Activated CD8-positive, alpha-beta T cell treated with anti-CD3 and anti-CD28 coated beads for 36 hours (primary cell): ENCODE measurements around the gene ZNF341. TPM values are rescaled to one million over a fixed set of nuclear protein-coding genes. Genes with fewer than 3 reads are reported as not detected.

ENCODE experiments used
- ATAC-seq: fragments of 200-7000 bp; cut with Tn5 transposase; one replicate; pipeline ENCODE4 v1.10.0; 2021; ENCODE audit warnings: mild to moderate bottlenecking, moderate library complexity
- CTCF ChIA-PET: fragments of 350-600 bp; sonication (Branson Sonifier 250); formaldehyde crosslinking; loops from one replicate; lab custom pipeline; 2021; ENCODE audit warnings: antibody characterized with exemption; lab: Charles Lee
- POLR2A ChIA-PET: fragments of 350-600 bp; sonication (Branson Sonifier 250); formaldehyde crosslinking; loops from one replicate; lab custom pipeline; 2021; ENCODE audit warnings: antibody characterized with exemption; lab: Charles Lee
- DNase-seq: peaks from one replicate; pipeline ENCODE4 v3.0.0-alpha.2; 2020
- H3K27ac Mint-ChIP-seq: one replicate; pipeline ENCODE4 v1.8.0; 2021; ENCODE audit warnings: mild to moderate bottlenecking, mixed read lengths
- H3K27me3 Mint-ChIP-seq: one replicate; pipeline ENCODE4 v1.8.0; 2021; ENCODE audit warnings: mixed read lengths
- H3K36me3 Mint-ChIP-seq: one replicate; pipeline ENCODE4 v1.8.0; 2021; ENCODE audit warnings: low read depth, mixed read lengths
- H3K4me1 Mint-ChIP-seq: one replicate; pipeline ENCODE4 v1.8.0; 2021; ENCODE audit warnings: low read depth, mixed read lengths
- H3K4me3 Mint-ChIP-seq: one replicate; pipeline ENCODE4 v1.8.0; 2021; ENCODE audit warnings: mild to moderate bottlenecking, moderate library complexity, mixed read lengths
- H3K9me3 Mint-ChIP-seq: one replicate; pipeline ENCODE4 v1.8.0; 2021; ENCODE audit warnings: mixed read lengths
- intact Hi-C: fragments of 100-400 bp; cut with micrococcal nuclease; formaldehyde crosslinking; loops from one replicate; pipeline ENCODE4 v1.10.0; 2022
- total RNA-seq, 2 experiments: library from RNA; stranded (reverse); gene quantifications; one replicate each; pipeline ENCODE4 v1.2.3, GENCODE V29; 2021
- TF ChIP-seq, protein P1 (sequence below): fragments of 200-600 bp; IDR thresholded peaks from one replicate; pipeline ENCODE4 v1.8.0; 2022; ENCODE audit warnings: antibody characterized with exemption, mild to moderate bottlenecking

The ZNF341 gene
- total RNA-seq, 2 experiments from 2014 or later = 4.3 to 5.0 TPM

DNA sequence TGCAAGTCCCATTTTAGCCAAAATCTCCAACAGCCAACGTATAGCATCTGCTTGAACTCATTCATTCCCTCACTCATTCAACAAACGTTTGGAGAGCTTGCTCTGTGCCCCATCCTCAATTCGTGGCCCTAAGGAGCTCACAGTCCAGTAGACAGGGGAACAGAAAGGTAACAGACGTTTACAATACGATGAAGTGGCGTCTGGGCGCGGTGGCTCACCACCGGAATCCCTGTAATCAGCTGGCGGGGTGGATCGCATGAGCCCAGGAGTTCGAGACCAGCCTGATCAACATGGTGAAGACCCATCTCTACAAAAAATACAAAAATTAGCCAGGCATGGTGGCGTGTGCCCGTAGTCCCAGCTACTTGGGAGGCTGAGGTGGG, 44.8 kb upstream of the ZNF341 start:
- DNase-seq (no peak), ATAC-seq (no peak)
- Mint-ChIP-seq H3K27me3 (no peaks in the 10 kb centered on the region), H3K27ac (peak overlapping the region; percentile 82), H3K4me3 (peak overlapping the region; percentile 49), H3K36me3 (peaks cover 22% of the 10 kb centered on the region), H3K9me3 (no peaks in the 10 kb centered on the region), H3K4me1 (peaks cover 66% of the 10 kb centered on the region)
- POLR2A ChIA-PET = interaction anchor here (0.9 to 5.1 kb wide), 6 partner anchors 10 to 104 kb away, joined by 3 to 27 read pairs (median 3); partner anchors contain the start of gene PXMP4
- CTCF ChIA-PET = interaction anchor here (1.0 to 2.0 kb wide), 6 partner anchors 9 to 45 kb away, joined by 3 to 8 read pairs (median 6); partner anchors contain the start of genes ACTL10, PXMP4 and ZNF341
- TF ChIP-seq, protein P1, sequence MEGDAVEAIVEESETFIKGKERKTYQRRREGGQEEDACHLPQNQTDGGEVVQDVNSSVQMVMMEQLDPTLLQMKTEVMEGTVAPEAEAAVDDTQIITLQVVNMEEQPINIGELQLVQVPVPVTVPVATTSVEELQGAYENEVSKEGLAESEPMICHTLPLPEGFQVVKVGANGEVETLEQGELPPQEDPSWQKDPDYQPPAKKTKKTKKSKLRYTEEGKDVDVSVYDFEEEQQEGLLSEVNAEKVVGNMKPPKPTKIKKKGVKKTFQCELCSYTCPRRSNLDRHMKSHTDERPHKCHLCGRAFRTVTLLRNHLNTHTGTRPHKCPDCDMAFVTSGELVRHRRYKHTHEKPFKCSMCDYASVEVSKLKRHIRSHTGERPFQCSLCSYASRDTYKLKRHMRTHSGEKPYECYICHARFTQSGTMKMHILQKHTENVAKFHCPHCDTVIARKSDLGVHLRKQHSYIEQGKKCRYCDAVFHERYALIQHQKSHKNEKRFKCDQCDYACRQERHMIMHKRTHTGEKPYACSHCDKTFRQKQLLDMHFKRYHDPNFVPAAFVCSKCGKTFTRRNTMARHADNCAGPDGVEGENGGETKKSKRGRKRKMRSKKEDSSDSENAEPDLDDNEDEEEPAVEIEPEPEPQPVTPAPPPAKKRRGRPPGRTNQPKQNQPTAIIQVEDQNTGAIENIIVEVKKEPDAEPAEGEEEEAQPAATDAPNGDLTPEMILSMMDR = no peak
- intact Hi-C loops = loop anchor here (5.0 kb wide), 1 partner anchor 45 kb away; the partner anchor contains the start of gene ZNF341

GRCh38 chr20:33687370-33687915, 44.4 kb upstream of the ZNF341 start:
- intact Hi-C loops = loop anchor here (5.0 kb wide), 1 partner anchor 45 kb away; the partner anchor contains the start of gene ZNF341
- ChIA-PET POLR2A (interaction anchor here (0.9 to 5.1 kb wide), 5 partner anchors 8 to 49 kb away, joined by 3 to 27 read pairs (median 6); partner anchors contain the start of gene PXMP4), CTCF (interaction anchor here (1.0 to 2.0 kb wide), 6 partner anchors 19 to 153 kb away, joined by 3 to 8 read pairs (median 6); partner anchors contain the start of genes ACTL10, PXMP4 and ZNF341)
- H3K27me3 Mint-ChIP-seq = no peaks in the 10 kb centered on the region
- peak overlapping the region; percentile 82 for H3K27ac Mint-ChIP-seq
- H3K9me3 Mint-ChIP-seq = no peaks in the 10 kb centered on the region
- no peak overlapping the region for H3K4me3 Mint-ChIP-seq
- TF ChIP-seq, protein P1 = no peak
- peaks cover 64% of the 10 kb centered on the region for H3K4me1 Mint-ChIP-seq
- peaks cover 20% of the 10 kb centered on the region for H3K36me3 Mint-ChIP-seq
- ATAC-seq (no peak), DNase-seq (no peak)

GRCh38 chr20:33687993-33688937, 43.5 kb upstream of the ZNF341 start:
- POLR2A ChIA-PET = interaction anchor here (1.1 to 5.1 kb wide), 4 partner anchors 9 to 32 kb away, joined by 3 to 27 read pairs (median 7); partner anchors contain the start of genes C20orf144 and PXMP4
- Mint-ChIP-seq H3K4me3 (no peak overlapping the region), H3K27me3 (no peaks in the 10 kb centered on the region), H3K36me3 (peaks cover 15% of the 10 kb centered on the region), H3K27ac (peak overlapping the region; percentile 17), H3K4me1 (peaks cover 57% of the 10 kb centered on the region), H3K9me3 (no peaks in the 10 kb centered on the region)
- CTCF ChIA-PET = interaction anchor here (1.1 to 2.0 kb wide), 5 partner anchors 20 to 152 kb away, joined by 3 to 8 read pairs (median 7); partner anchors contain the start of genes PXMP4 and ZNF341
- no peak for ATAC-seq
- peak; percentile 31 for DNase-seq
- intact Hi-C loops = loop anchor here (5.0 kb wide), 1 partner anchor 44 kb away; the partner anchor contains the start of gene ZNF341
- TF ChIP-seq, protein P1 = no peak

GRCh38 chr20:33688938-33689424, 42.8 kb upstream of the ZNF341 start:
- peaks cover 55% of the 10 kb centered on the region for H3K4me1 Mint-ChIP-seq
- H3K9me3 Mint-ChIP-seq = no peaks in the 10 kb centered on the region
- TF ChIP-seq, protein P1 = no peak
- H3K4me3 Mint-ChIP-seq = no peak overlapping the region
- peaks cover 15% of the 10 kb centered on the region for H3K36me3 Mint-ChIP-seq
- ChIA-PET POLR2A (interaction anchor here (1.0 to 1.9 kb wide), 4 partner anchors 10 to 27 kb away, joined by 3 to 11 read pairs (median 3); partner anchors contain the start of genes C20orf144 and NECAB3), CTCF (interaction anchor here (1.1 to 1.8 kb wide), 4 partner anchors 10 to 151 kb away, joined by 3 to 4 read pairs (median 4); no protein-coding TSS in a partner anchor)
- DNase-seq (no peak), ATAC-seq (no peak)
- no peaks in the 10 kb centered on the region for H3K27me3 Mint-ChIP-seq
- H3K27ac Mint-ChIP-seq = peak overlapping the region; percentile 18
- intact Hi-C loops = loop anchor here (5.0 kb wide), 1 partner anchor 43 kb away; the partner anchor contains the start of gene ZNF341
